ENCODE measurements around the gene SARS1.

Gene SARS1

DNA sequence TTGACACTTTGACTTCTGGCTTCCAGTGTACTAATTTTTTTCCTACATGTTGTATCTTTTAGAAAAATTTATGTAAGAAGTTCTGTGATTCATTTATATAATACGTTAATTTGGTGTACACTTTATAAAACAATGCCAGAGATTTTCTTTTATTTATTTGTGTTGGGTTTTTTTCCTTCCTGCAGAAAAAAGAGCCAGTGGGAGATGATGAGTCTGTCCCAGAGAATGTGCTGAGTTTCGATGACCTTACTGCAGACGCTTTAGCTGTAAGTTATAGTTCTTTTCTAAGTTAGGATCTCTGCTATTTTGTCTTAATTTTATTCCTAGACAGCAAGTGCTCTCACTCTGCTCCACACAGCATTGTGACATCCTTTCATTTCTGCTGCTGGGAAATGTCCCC is 14.4 kb downstream of the SARS1 start:
- TF ChIP-seq, protein P1, sequence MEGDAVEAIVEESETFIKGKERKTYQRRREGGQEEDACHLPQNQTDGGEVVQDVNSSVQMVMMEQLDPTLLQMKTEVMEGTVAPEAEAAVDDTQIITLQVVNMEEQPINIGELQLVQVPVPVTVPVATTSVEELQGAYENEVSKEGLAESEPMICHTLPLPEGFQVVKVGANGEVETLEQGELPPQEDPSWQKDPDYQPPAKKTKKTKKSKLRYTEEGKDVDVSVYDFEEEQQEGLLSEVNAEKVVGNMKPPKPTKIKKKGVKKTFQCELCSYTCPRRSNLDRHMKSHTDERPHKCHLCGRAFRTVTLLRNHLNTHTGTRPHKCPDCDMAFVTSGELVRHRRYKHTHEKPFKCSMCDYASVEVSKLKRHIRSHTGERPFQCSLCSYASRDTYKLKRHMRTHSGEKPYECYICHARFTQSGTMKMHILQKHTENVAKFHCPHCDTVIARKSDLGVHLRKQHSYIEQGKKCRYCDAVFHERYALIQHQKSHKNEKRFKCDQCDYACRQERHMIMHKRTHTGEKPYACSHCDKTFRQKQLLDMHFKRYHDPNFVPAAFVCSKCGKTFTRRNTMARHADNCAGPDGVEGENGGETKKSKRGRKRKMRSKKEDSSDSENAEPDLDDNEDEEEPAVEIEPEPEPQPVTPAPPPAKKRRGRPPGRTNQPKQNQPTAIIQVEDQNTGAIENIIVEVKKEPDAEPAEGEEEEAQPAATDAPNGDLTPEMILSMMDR (IDR thresholded peaks at IDR 0.05), result no peak
- H3K36me3 ChIP-seq (ENCODE audit: control insufficient read depth, insufficient read depth, low read length), result no peaks in the 10 kb centered on the region

DNA sequence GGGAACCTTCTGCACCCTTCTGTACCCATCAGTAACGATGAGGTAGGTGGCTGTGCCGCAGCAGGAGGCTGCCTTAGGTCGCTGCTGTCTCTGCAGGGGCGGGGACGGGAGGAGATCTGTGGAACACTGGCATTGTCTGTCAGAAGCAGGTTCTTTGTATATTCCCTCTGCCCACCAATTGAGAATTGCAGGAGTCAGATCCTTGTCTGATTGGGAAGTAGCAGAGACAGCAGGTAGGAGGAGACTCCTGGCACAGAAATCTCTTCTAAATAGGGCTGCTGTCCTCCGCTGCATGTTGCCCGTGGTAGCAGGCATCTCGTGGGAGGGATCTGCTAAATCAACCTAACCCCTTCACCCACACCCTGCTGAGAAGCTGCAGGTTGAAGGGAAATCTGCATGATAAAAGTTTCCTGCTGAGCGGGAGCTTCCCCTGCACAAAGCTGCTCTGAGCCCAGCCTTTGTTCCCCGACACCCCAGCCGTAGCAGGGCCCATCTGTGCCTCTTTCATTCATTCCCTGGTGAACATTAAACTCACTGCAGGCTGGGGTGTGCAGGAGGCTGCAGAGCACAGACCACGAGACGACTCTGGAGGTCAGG is 15.9 kb downstream of the SARS1 start:
- Histone ChIP-seq H3K4me3 (ENCODE audit: low read depth, low read length) (no peak overlapping the region), H3K79me2 (peaks cover 3% of the 10 kb centered on the region), H3K9me3 (ENCODE audit: control insufficient read depth, low read length) (no peaks in the 10 kb centered on the region), H2AFZ (no peak overlapping the region), H3K27ac (no peak overlapping the region), H3K4me1 (peaks cover 3% of the 10 kb centered on the region), H3K27me3 (ENCODE audit: control insufficient read depth, insufficient read depth, low read length) (no peaks in the 10 kb centered on the region), H3K36me3 (ENCODE audit: control insufficient read depth, insufficient read depth, low read length) (no peaks in the 10 kb centered on the region), H3K4me2 (ENCODE audit: low read length) (no peak overlapping the region), H3K9ac (no peak overlapping the region)
- TF ChIP-seq, protein P1 (IDR thresholded peaks at IDR 0.05), result no peak

More for the DNA sequence above, 14.4 kb downstream of the SARS1 start:
- Histone ChIP-seq H3K27me3 (ENCODE audit: control insufficient read depth, insufficient read depth, low read length) (no peaks in the 10 kb centered on the region), H3K4me2 (ENCODE audit: low read length) (no peak overlapping the region), H3K27ac (no peak overlapping the region), H2AFZ (no peak overlapping the region), H3K4me1 (peaks cover 3% of the 10 kb centered on the region), H3K79me2 (peaks cover 5% of the 10 kb centered on the region), H3K9ac (no peak overlapping the region), H3K9me3 (ENCODE audit: control insufficient read depth, low read length) (no peaks in the 10 kb centered on the region), H3K4me3 (ENCODE audit: low read depth, low read length) (no peak overlapping the region)

DNA sequence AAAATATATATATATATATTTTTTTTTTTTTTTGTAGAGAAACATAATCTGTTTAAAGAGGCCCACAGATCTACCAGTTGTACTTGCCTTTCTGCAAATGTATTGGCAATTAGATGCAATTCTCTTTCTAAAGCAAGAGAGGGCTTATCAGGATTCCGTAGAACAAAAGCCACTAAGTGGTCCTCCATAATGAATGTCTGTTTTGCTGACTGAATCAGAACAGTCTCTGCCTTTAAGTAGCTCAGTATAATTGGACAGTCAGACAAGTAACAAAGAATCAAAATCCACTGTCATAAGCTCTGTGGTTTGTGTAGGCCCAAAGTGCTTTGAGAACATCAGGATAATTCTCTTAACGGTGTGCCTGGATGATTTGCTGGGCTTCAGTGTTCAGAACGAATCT is 17.3 kb downstream of the SARS1 start:
- Histone ChIP-seq H3K9ac (no peak overlapping the region), H3K27me3 (ENCODE audit: control insufficient read depth, insufficient read depth, low read length) (no peaks in the 10 kb centered on the region), H3K9me3 (ENCODE audit: control insufficient read depth, low read length) (no peaks in the 10 kb centered on the region), H3K4me1 (peaks cover 3% of the 10 kb centered on the region), H3K27ac (no peak overlapping the region), H3K4me3 (ENCODE audit: low read depth, low read length) (no peak overlapping the region), H3K79me2 (no peaks in the 10 kb centered on the region), H3K36me3 (ENCODE audit: control insufficient read depth, insufficient read depth, low read length) (no peaks in the 10 kb centered on the region), H3K4me2 (ENCODE audit: low read length) (no peak overlapping the region), H2AFZ (no peak overlapping the region)
- TF ChIP-seq, protein P1 (IDR thresholded peaks at IDR 0.05), result no peak

DNA sequence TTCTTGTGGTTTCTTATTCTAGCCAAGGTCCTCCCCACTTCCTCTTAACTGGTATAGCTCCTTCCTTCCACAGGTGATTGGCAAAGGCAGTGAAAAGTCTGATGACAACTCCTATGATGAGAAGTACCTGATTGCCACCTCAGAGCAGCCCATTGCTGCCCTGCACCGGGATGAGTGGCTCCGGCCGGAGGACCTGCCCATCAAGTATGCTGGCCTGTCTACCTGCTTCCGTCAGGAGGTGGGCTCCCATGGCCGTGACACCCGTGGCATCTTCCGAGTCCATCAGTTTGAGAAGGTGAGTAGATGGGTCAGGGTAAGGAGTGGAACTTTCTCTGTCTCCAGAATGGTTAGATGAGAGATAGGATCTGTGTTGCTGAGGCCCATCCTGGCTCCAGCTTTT is 21.4 kb downstream of the SARS1 start:
- Histone ChIP-seq H2AFZ (no peak overlapping the region), H3K9me3 (ENCODE audit: control insufficient read depth, low read length) (no peaks in the 10 kb centered on the region), H3K79me2 (no peaks in the 10 kb centered on the region), H3K4me3 (ENCODE audit: low read depth, low read length) (no peak overlapping the region), H3K4me2 (ENCODE audit: low read length) (no peak overlapping the region), H3K36me3 (ENCODE audit: control insufficient read depth, insufficient read depth, low read length) (no peaks in the 10 kb centered on the region), H3K27ac (no peak overlapping the region), H3K9ac (no peak overlapping the region), H3K27me3 (ENCODE audit: control insufficient read depth, insufficient read depth, low read length) (no peaks in the 10 kb centered on the region), H3K4me1 (no peaks in the 10 kb centered on the region)
- TF ChIP-seq, protein P1 (IDR thresholded peaks at IDR 0.05), result no peak

DNA sequence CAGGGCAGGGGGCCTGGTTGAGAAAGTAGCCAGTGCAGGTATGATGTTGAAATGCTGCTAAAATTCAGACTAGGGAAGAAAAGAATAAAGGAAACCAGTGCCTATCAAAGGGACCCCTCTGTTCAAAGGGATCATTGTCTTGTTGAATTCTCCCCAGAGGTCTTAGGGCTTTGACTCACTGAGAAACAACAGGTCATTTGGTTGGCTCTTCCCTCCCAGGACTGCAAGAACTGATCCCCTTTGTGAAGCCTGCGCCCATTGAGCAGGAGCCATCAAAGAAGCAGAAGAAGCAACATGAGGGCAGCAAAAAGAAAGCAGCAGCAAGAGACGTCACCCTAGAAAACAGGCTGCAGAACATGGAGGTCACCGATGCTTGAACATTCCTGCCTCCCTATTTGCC is 23.8 kb downstream of the SARS1 start:
- Histone ChIP-seq H3K4me2 (ENCODE audit: low read length) (no peak overlapping the region), H3K9ac (no peak overlapping the region), H3K27me3 (ENCODE audit: control insufficient read depth, insufficient read depth, low read length) (no peaks in the 10 kb centered on the region), H3K27ac (no peak overlapping the region), H3K79me2 (no peaks in the 10 kb centered on the region), H3K4me3 (ENCODE audit: low read depth, low read length) (no peak overlapping the region), H3K36me3 (ENCODE audit: control insufficient read depth, insufficient read depth, low read length) (no peaks in the 10 kb centered on the region), H3K9me3 (ENCODE audit: control insufficient read depth, low read length) (no peaks in the 10 kb centered on the region), H2AFZ (no peak overlapping the region), H3K4me1 (peaks cover 2% of the 10 kb centered on the region)
- TF ChIP-seq, protein P1 (IDR thresholded peaks at IDR 0.05), result no peak
